OCI-LY3 (cell line): Measurements from ENCODE around the gene FRMD3.

Experiments used
- EZH2phosphoT487 ChIP-seq: fragments of 200-600 bp; shearing (Covaris generic); IDR thresholded peaks from 2 replicates; pipeline ENCODE4 v1.6.1; 2018; ENCODE audit warnings: antibody characterized with exemption, mixed run types, low read depth
- TF ChIP-seq, protein P1 (sequence below): fragments of 200-600, 300-600 bp; sonication (generic); IDR thresholded peaks from 2 replicates; pipeline ENCODE4 v1.5.1; 2014; ENCODE audit warnings: antibody characterized with exemption, low read length, low read depth

DNA sequence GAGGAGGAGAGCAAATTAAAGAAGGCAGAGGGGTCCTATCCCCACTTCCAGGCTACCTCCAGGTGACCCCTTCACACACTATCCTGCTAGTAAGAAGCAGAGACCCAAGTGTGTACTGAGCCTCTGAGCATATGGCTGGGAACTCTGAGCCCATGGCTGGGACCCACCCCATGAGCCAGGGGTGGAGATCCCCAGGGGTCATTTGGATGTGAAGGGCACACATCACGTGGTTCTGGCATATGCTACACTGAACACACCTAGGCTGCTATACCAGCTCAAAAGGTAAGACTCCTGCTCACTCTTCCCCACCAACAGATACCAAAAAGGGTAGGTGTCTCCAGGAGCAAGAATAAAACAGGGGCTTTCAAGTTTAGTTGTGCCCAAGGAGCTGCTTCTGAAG, 149.9 kb downstream of the FRMD3 start:
- TF ChIP-seq, protein P1, sequence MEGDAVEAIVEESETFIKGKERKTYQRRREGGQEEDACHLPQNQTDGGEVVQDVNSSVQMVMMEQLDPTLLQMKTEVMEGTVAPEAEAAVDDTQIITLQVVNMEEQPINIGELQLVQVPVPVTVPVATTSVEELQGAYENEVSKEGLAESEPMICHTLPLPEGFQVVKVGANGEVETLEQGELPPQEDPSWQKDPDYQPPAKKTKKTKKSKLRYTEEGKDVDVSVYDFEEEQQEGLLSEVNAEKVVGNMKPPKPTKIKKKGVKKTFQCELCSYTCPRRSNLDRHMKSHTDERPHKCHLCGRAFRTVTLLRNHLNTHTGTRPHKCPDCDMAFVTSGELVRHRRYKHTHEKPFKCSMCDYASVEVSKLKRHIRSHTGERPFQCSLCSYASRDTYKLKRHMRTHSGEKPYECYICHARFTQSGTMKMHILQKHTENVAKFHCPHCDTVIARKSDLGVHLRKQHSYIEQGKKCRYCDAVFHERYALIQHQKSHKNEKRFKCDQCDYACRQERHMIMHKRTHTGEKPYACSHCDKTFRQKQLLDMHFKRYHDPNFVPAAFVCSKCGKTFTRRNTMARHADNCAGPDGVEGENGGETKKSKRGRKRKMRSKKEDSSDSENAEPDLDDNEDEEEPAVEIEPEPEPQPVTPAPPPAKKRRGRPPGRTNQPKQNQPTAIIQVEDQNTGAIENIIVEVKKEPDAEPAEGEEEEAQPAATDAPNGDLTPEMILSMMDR = no peak
- TF ChIP-seq EZH2phosphoT487 = no peak
